ENCODE measurements around the gene ABCC8.

ABCC8 gene

GRCh38 chr11:17387254-17387653 lies 89.4 kb downstream of the ABCC8 start:
- no peak for TF ChIP-seq CTCF (IDR thresholded peaks at IDR 0.05)

- TF ChIP-seq CTCF (IDR thresholded peaks at IDR 0.05): peak; percentile 64
Observed at GRCh38 chr11:17386331-17387084, 90.1 kb downstream of the ABCC8 start.

- no peak for TF ChIP-seq CTCF (IDR thresholded peaks at IDR 0.05)
Observed at GRCh38 chr11:17385926-17386325, 90.7 kb downstream of the ABCC8 start.

- no peak for TF ChIP-seq CTCF (IDR thresholded peaks at IDR 0.05)
Observed at GRCh38 chr11:17385492-17385891, 91.2 kb downstream of the ABCC8 start.

GRCh38 chr11:17384002-17384511 lies 92.6 kb downstream of the ABCC8 start:
- TF ChIP-seq CTCF (IDR thresholded peaks at IDR 0.05): peak; percentile 92

- no peak for TF ChIP-seq CTCF (IDR thresholded peaks at IDR 0.05)
Observed at GRCh38 chr11:17383461-17383860, 93.2 kb downstream of the ABCC8 start.

GRCh38 chr11:17382046-17382728 lies 94.5 kb downstream of the ABCC8 start:
- no peak for TF ChIP-seq CTCF (IDR thresholded peaks at IDR 0.05)

All from LNCAP (cell line).